Esophagus squamous epithelium (tissue), 5 donors: ENCODE measurements around the gene TMEM80. TPM values are rescaled to one million over a fixed set of nuclear protein-coding genes. Genes with fewer than 3 reads are reported as not detected.

Experiments used
- DNase-seq: peaks from one replicate; lab custom pipeline; 2025; lab: John Stamatoyannopoulos, UW
- H3K27ac ChIP-seq, 4 donors: fragments of 200-600 bp; sonication (generic); one replicate each; pipeline ENCODE4 v1.5.1; 2016 to 2019; ENCODE audit warnings: mild to moderate bottlenecking in 1 of 4
- H3K27me3 ChIP-seq, 4 donors: fragments of 200-600 bp; sonication (generic); 1 replicate in 3 of 4; 2 replicates in 1 of 4; pipeline versions ENCODE4 v1.5.1 to v1.6.0; 2017 to 2021; ENCODE audit warnings: antibody characterized with exemption in 1 of 4
- H3K36me3 ChIP-seq, 3 donors: fragments of 200-600 bp; sonication (generic); one replicate each; pipeline ENCODE4 v1.5.1; 2016 to 2019
- H3K4me1 ChIP-seq, 3 donors: fragments of 200-600 bp; sonication (generic); one replicate each; pipeline ENCODE4 v1.5.1; 2017 to 2019
- H3K4me3 ChIP-seq, 4 donors: fragments of 200-600 bp; sonication (generic); 1 replicate in 3 of 4; 2 replicates in 1 of 4; pipeline ENCODE4 v1.5.1; 2016 to 2019; ENCODE audit warnings: mild to moderate bottlenecking in 2 of 4, moderate library complexity in 1 of 4
- H3K9me3 ChIP-seq, 3 donors: fragments of 200-600 bp; sonication (generic); one replicate each; pipeline ENCODE4 v1.5.1; 2016 to 2019
- POLR2A ChIP-seq, 4 donors: fragments of 450-650 bp; IDR thresholded peaks; one replicate each; pipeline ENCODE4 v1.6.1; 2017; ENCODE audit warnings: antibody characterized with exemption in 4 of 4, mild to moderate bottlenecking in 4 of 4, moderate library complexity in 3 of 4
- WGBS, 2 donors: methylation state at CpG; one replicate each; pipeline ENCODE4 v1.1.5; 2018; 5-methylcytosine and 5-hydroxymethylcytosine counted together
- intact Hi-C: fragments of 100-400 bp; cut with DNase I; formaldehyde crosslinking; loops from one replicate; pipeline ENCODE4 v1.15.0; 2022
- total RNA-seq, 4 donors: library from RNA; depleted of rRNA; stranded (reverse); fragments of >200 nt; gene quantifications; one replicate each; pipeline ENCODE4 v1.1.0, GENCODE V29; 2016
- TF ChIP-seq, protein P1 (sequence below), 6 experiments: fragments of 450-650 bp in 4 of 6; fragments of 200-600 bp in 2 of 6; sonication (generic) in 2 of 6; IDR thresholded peaks; one replicate each; pipeline ENCODE4 v1.5.1; 2016 to 2019; ENCODE audit warnings: antibody characterized with exemption in 6 of 6, mild to moderate bottlenecking in 4 of 6, moderate library complexity in 4 of 6
- donor health status: DM: yes; HTN: yes; CAD: no.

The TMEM80 gene
- total RNA-seq, 4 donors from 2014 or later = 16.1 to 55.3 (median 18.1) TPM

DNA sequence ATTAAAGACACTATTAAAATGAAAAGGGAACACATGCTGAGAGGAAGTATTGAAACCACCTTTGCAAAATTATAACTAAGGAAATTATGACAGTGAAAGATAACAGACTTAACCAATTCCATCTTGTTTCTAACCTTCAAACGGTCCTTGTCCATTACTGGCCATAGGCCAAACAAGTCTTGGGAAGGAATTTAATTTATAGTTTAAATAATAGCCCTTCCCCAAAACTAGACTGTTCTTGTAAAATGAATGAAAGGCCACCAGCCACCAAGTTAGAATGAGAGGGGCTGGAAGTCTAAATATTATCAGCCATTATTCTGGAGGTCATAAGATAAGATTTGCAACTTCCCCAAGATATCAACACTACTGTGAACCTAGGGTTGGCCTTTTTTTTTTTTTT, 49.8 kb downstream of the TMEM80 start:
- TF ChIP-seq POLR2A (IDR thresholded peaks at IDR 0.05) = no peak
- TF ChIP-seq, protein P1, sequence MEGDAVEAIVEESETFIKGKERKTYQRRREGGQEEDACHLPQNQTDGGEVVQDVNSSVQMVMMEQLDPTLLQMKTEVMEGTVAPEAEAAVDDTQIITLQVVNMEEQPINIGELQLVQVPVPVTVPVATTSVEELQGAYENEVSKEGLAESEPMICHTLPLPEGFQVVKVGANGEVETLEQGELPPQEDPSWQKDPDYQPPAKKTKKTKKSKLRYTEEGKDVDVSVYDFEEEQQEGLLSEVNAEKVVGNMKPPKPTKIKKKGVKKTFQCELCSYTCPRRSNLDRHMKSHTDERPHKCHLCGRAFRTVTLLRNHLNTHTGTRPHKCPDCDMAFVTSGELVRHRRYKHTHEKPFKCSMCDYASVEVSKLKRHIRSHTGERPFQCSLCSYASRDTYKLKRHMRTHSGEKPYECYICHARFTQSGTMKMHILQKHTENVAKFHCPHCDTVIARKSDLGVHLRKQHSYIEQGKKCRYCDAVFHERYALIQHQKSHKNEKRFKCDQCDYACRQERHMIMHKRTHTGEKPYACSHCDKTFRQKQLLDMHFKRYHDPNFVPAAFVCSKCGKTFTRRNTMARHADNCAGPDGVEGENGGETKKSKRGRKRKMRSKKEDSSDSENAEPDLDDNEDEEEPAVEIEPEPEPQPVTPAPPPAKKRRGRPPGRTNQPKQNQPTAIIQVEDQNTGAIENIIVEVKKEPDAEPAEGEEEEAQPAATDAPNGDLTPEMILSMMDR (IDR thresholded peaks at IDR 0.05) = no peak

DNA sequence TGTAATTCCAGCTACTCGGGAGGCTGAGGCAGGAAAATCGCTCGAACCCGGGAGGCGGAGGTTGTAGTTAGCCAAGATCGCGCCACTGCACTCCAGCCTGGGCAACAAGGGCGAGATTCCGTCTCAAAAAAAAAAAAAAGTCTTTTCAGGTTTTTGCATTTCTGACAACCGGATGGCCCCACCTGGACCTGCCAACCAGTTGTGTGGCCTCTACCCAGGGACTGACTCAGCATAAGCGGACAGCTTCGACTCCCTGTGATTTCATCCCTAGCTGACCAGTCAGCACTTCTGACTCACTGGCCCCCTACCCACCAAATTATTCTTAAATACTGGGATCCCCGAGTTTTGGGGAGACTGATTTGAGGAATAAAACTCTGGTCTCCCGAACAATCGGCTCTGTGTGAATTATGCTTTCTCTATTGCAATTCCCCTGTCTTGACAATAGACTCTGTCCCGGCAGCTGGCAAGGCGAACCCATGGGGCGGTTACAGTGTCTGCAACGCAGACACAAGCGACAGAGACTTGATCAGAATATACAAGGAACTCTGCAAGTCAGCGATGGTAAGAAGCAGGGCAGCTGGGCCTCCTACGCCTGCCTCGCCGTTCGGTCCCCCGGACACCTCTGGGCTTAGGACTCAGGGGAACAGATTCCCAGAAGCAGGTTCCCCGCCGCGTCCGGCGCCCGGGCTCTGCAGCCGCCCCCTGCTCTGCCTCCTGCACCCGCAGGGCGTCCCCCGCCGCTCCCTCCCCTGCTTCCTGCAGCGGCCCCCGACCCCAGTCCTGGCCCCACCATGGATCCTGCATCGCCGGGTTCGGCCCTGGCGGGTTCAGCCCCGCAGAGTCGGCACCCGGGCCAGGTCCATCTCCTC, 50.9 kb downstream of the TMEM80 start:
- H3K9me3 ChIP-seq = no peaks in the 10 kb centered on the region
- H3K27me3 ChIP-seq = no peaks in the 10 kb centered on the region
- peak overlapping the region; percentile 92 to 96 (median 94) for H3K27ac ChIP-seq
- TF ChIP-seq, protein P1 (IDR thresholded peaks at IDR 0.05) = no peak
- no peak for TF ChIP-seq POLR2A (IDR thresholded peaks at IDR 0.05)
- peaks cover 0 to 13% (median 0%) of the 10 kb centered on the region in 3 donors for H3K36me3 ChIP-seq
- peak overlapping the region; percentile 83 to 96 (median 88) for H3K4me3 ChIP-seq
- DNase-seq = no peak
- WGBS, 2 donors = 18 to 49% methylated on average over 16 to 18 of the region's 46 CpGs
- H3K4me1 ChIP-seq = peaks cover 4 to 62% (median 22%) of the 10 kb centered on the region in 3 donors
- intact Hi-C loops = no loop called here

More for the DNA sequence above, 49.8 kb downstream of the TMEM80 start:
- peaks cover 0 to 4% (median 0%) of the 10 kb centered on the region in 3 donors for H3K36me3 ChIP-seq
- peaks cover 4 to 57% (median 22%) of the 10 kb centered on the region in 3 donors for H3K4me1 ChIP-seq
- no peak overlapping the region for H3K27ac ChIP-seq
- no peaks in the 10 kb centered on the region for H3K9me3 ChIP-seq
- 5 to 24% methylated on average over 1 of the region's 1 CpG for WGBS, 2 donors
- intact Hi-C loops = no loop called here
- DNase-seq = no peak
- H3K27me3 ChIP-seq = no peaks in the 10 kb centered on the region
- H3K4me3 ChIP-seq = no peak overlapping the region

DNA sequence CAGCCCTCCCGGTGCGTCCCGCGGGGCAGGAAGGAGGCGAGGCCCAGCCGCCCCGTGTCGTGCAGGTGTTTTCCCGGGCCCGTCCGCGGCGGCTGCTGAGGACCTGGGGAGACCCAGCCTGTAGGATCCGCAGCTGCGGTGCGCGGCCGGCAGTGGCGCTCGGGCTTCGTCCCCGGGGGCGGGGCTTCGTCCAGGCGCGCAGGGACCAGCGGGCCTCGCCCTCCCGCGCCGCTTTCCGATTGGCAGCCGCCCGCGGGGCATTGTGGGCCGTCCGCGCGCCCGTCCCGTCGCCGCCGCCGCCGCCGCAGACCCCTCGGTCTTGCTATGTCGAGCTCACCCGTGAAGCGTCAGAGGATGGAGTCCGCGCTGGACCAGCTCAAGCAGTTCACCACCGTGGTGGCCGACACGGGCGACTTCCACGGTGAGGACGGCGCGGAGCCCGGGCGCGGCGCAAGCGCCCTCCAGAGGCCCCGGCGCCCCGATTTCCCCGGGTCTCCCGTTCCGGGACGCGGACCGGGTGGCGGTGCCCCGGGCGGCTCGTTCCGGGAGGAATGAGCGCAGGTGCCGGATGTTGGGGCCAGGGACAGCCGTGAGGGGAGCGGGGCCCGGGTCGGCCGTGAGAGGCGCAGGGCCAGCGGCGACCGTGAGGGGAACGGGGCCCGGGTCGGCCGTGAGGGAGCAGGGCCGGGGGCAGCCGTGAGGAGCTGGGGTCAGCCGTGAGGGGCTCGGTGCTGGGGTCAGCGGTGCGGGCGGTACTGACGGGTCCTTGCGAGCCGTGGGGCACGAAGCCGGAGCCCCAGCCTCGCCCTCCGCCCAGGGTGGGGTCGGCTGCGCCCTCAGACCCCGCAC, 51.8 kb downstream of the TMEM80 start, which contains the start of gene TALDO1:
TSS of gene TALDO1 (plus strand) at position 307 of the 849 bp plus-strand sequence. CDS start at position 325, 18 bp downstream.
- intact Hi-C loops = no loop called here
- 0% methylated on average over 2 to 3 of the region's 112 CpGs for WGBS, 2 donors
- peaks cover 0 to 20% (median 0%) of the 10 kb centered on the region in 3 donors for H3K36me3 ChIP-seq
- H3K4me3 ChIP-seq = peak within 1 kb of the TSS; percentile 83 to 96 (median 88)
- DNase-seq = peak; percentile 44
- peak within 1 kb of the TSS; percentile 92 to 96 (median 94) for H3K27ac ChIP-seq
- no peaks in the 10 kb centered on the region for H3K9me3 ChIP-seq
- H3K4me1 ChIP-seq = peaks cover 4 to 56% (median 22%) of the 10 kb centered on the region in 3 donors
- no peaks in the 10 kb centered on the region for H3K27me3 ChIP-seq
- TF ChIP-seq, protein P1 (IDR thresholded peaks at IDR 0.05) = peak in 3 of 6 experiments; percentile 8 to 40 (median 22)
- peak in 3 of 4 donors; percentile 65 to 85 (median 74) for TF ChIP-seq POLR2A (IDR thresholded peaks at IDR 0.05)

DNA sequence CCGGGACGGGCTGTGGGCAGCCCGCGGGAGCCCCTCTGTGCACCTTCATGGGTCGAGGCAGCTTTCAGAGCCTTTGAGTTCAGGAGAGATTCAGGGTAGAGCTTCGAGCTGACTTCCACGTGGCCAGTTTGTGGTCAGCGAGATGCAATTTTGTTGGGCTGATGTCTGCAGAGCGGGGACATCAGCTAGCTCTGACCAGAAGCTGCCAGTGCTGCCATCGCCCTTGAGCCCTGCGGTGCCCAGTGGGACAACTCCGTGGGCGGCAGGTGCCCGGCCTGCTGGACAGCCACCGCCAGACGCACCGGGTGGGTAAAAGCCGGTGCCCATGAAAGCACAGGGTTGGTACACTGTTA, 52.4 kb downstream of the TMEM80 start:
- TF ChIP-seq, protein P1 (IDR thresholded peaks at IDR 0.05) = no peak
- no peak for TF ChIP-seq POLR2A (IDR thresholded peaks at IDR 0.05)
- Histone ChIP-seq H3K27me3 (no peaks in the 10 kb centered on the region), H3K27ac (peak overlapping the region; percentile 92 to 96 (median 94)), H3K36me3 (peaks cover 0 to 26% (median 0%) of the 10 kb centered on the region in 3 donors), H3K4me1 (peaks cover 4 to 53% (median 22%) of the 10 kb centered on the region in 3 donors), H3K4me3 (peak overlapping the region; percentile 83 to 96 (median 88)), H3K9me3 (no peaks in the 10 kb centered on the region)
- DNase-seq = no peak
- intact Hi-C loops = no loop called here
- WGBS, 2 donors = 0 to 9% methylated on average over 4 to 11 of the region's 18 CpGs
